Hematopoietic multipotent progenitor cell (in vitro differentiated cells): ENCODE measurements around the gene NR2F1-AS1. TPM values are rescaled to one million over a fixed set of nuclear protein-coding genes. Genes with fewer than 3 reads are reported as not detected.
"Not testable (repeated sequence)": the region's sequence is repeated elsewhere in the genome, so short reads cannot be mapped to it uniquely, and the experiment has no call there.

Experiments
- DNase-seq, 3 donors: peaks; one replicate each; pipeline ENCODE4 v3.0.0-alpha.2; 2011 to 2015; ENCODE audit warnings: low read depth in 2 of 3, low spot score in 2 of 3
- total RNA-seq: library from RNA; depleted of rRNA; stranded (reverse); fragments of >200 nt; gene quantifications from one replicate; pipeline ENCODE4 v1.2.3, GENCODE V29; 2012

NR2F1-AS1 gene
- total RNA-seq, 1 donor: not detected

GRCh38 chr5:93557021-93557604 lies 23.9 kb downstream of the NR2F1-AS1 start:
- DNase-seq: no peak

GRCh38 chr5:93549594-93549993 lies 31.4 kb downstream of the NR2F1-AS1 start:
- DNase-seq: not testable (repeated sequence)

- no peak for DNase-seq
Measured at GRCh38 chr5:93545872-93546271, 35.1 kb downstream of the NR2F1-AS1 start.

GRCh38 chr5:93532370-93532769 lies 48.6 kb downstream of the NR2F1-AS1 start:
- DNase-seq: no peak

GRCh38 chr5:93521815-93522214 lies 59.2 kb downstream of the NR2F1-AS1 start:
- DNase-seq: not testable (repeated sequence)

GRCh38 chr5:93519740-93520139 lies 61.3 kb downstream of the NR2F1-AS1 start:
- DNase-seq: no peak

GRCh38 chr5:93517828-93518227 lies 63.2 kb downstream of the NR2F1-AS1 start:
- no peak for DNase-seq

GRCh38 chr5:93513298-93513697 lies 67.7 kb downstream of the NR2F1-AS1 start:
- no peak for DNase-seq

- no peak for DNase-seq
Measured at GRCh38 chr5:93512799-93513198, 68.2 kb downstream of the NR2F1-AS1 start.

GRCh38 chr5:93511445-93511844 lies 69.6 kb downstream of the NR2F1-AS1 start:
- DNase-seq: no peak

- no peak for DNase-seq
Measured at GRCh38 chr5:93510626-93511380, 70.2 kb downstream of the NR2F1-AS1 start.

GRCh38 chr5:93505553-93505952 lies 75.5 kb downstream of the NR2F1-AS1 start:
- not testable (repeated sequence) for DNase-seq

GRCh38 chr5:93503598-93504067 lies 77.4 kb downstream of the NR2F1-AS1 start:
- no peak for DNase-seq

GRCh38 chr5:93497096-93497495 lies 83.9 kb downstream of the NR2F1-AS1 start:
- no peak for DNase-seq

GRCh38 chr5:93479982-93480509 lies 101.0 kb downstream of the NR2F1-AS1 start:
- DNase-seq: no peak

GRCh38 chr5:93477816-93478215 lies 103.2 kb downstream of the NR2F1-AS1 start:
- DNase-seq: no peak

- no peak for DNase-seq
Measured at GRCh38 chr5:93476251-93476742, 104.7 kb downstream of the NR2F1-AS1 start.

- DNase-seq: no peak
Measured at GRCh38 chr5:93462916-93463315, 118.1 kb downstream of the NR2F1-AS1 start.

- no peak for DNase-seq
Measured at GRCh38 chr5:93461756-93462155, 119.3 kb downstream of the NR2F1-AS1 start.

- no peak for DNase-seq
Measured at GRCh38 chr5:93460286-93460685, 120.7 kb downstream of the NR2F1-AS1 start.

GRCh38 chr5:93456796-93457195 lies 124.2 kb downstream of the NR2F1-AS1 start:
- DNase-seq: not testable (repeated sequence)

GRCh38 chr5:93454896-93455295 lies 126.1 kb downstream of the NR2F1-AS1 start:
- DNase-seq: no peak
